ENCODE results near the gene SLC2A13. TPM values are rescaled to one million over a fixed set of nuclear protein-coding genes. Genes with fewer than 3 reads are reported as not detected.

Gene SLC2A13
- total and polyA plus RNA-seq, 4 donors: 1.9 to 20.2 (median 6.9) TPM

- DNase-seq (ENCODE audit: low spot score): no peak
- H3K4me1 ChIP-seq (ENCODE audit: control insufficient read depth in 4 of 4, insufficient read depth in 4 of 4, low read length in 3 of 4): no peaks in the 10 kb centered on the region
- H3K9ac ChIP-seq (ENCODE audit: low read depth in 1 of 2, low read length in 2 of 2): no peak overlapping the region
- H3K9me3 ChIP-seq (ENCODE audit: control insufficient read depth in 4 of 4, low read length in 3 of 4): no peaks in the 10 kb centered on the region
- no peak for TF ChIP-seq ZBTB33 (IDR thresholded peaks at IDR 0.05)
- no peak overlapping the region for H3K27ac ChIP-seq (ENCODE audit: low read depth in 1 of 2, low read length in 2 of 2)
- no peaks in the 10 kb centered on the region for H3K36me3 ChIP-seq (ENCODE audit: control insufficient read depth in 4 of 4, insufficient read depth in 3 of 4, low read depth in 1 of 4, low read length in 3 of 4)
- WGBS: 97% methylated on average over 2 of the region's 2 CpGs
- no peaks in the 10 kb centered on the region for H3K27me3 ChIP-seq (ENCODE audit: control insufficient read depth in 4 of 4, insufficient read depth in 4 of 4, low read length in 3 of 4)
- no peak overlapping the region for H3K4me3 ChIP-seq (ENCODE audit: low read depth in 1 of 3, low read length in 3 of 3)
Observed at GRCh38 chr12:39956725-39957124, 149.2 kb downstream of the SLC2A13 start.

- H3K9me3 ChIP-seq (ENCODE audit: control insufficient read depth in 4 of 4, low read length in 3 of 4): no peaks in the 10 kb centered on the region
- no peaks in the 10 kb centered on the region for H3K36me3 ChIP-seq (ENCODE audit: control insufficient read depth in 4 of 4, insufficient read depth in 3 of 4, low read depth in 1 of 4, low read length in 3 of 4)
- TF ChIP-seq MAX (IDR thresholded peaks at IDR 0.05) (no peak), YY1 (IDR thresholded peaks at IDR 0.05) (no peak), HNF4A (conservative IDR thresholded peaks at IDR 0.05) (no peak), REST (IDR thresholded peaks at IDR 0.05) (no peak), CTCF (IDR thresholded peaks at IDR 0.05; ENCODE audit: low read depth, low read length, missing input control) (no peak), FOXA1 (IDR thresholded peaks at IDR 0.05) (no peak), TAF1 (conservative IDR thresholded peaks at IDR 0.05) (no peak), ZBTB33 (IDR thresholded peaks at IDR 0.05) (no peak), FOXA2 (IDR thresholded peaks at IDR 0.05) (no peak), JUND (IDR thresholded peaks at IDR 0.05) (no peak), EGR1 (IDR thresholded peaks at IDR 0.05; ENCODE audit: low read depth in 2 of 2) (no peak), ATF3 (IDR thresholded peaks at IDR 0.05) (no peak), RXRA (IDR thresholded peaks at IDR 0.05) (no peak), SP1 (IDR thresholded peaks at IDR 0.05) (no peak), NR2F2 (IDR thresholded peaks at IDR 0.05) (no peak), RAD21 (IDR thresholded peaks at IDR 0.05) (no peak), HNF4G (IDR thresholded peaks at IDR 0.05) (no peak), GABPA (IDR thresholded peaks at IDR 0.05 in 1 of 2, conservative IDR thresholded peaks at IDR 0.05 in 1 of 2) (no peak)
- WGBS: 97% methylated on average over 14 of the region's 14 CpGs
- no peaks in the 10 kb centered on the region for H3K27me3 ChIP-seq (ENCODE audit: control insufficient read depth in 4 of 4, insufficient read depth in 4 of 4, low read length in 3 of 4)
- H3K4me1 ChIP-seq (ENCODE audit: control insufficient read depth in 4 of 4, insufficient read depth in 4 of 4, low read length in 3 of 4): no peaks in the 10 kb centered on the region
- H3K9ac ChIP-seq (ENCODE audit: low read depth in 1 of 2, low read length in 2 of 2): no peak overlapping the region
- no peak overlapping the region for H3K27ac ChIP-seq (ENCODE audit: low read depth in 1 of 2, low read length in 2 of 2)
- no peak for DNase-seq (ENCODE audit: low spot score)
- H3K4me3 ChIP-seq (ENCODE audit: low read depth in 1 of 3, low read length in 3 of 3): no peak overlapping the region
Observed at GRCh38 chr12:39946361-39947280, 159.3 kb downstream of the SLC2A13 start.
